HepG2 (cell line): Measurements from ENCODE around the gene INHBE. TPM values are rescaled to one million over a fixed set of nuclear protein-coding genes. Genes with fewer than 3 reads are reported as not detected.
A peak's percentile ranks its signal among the peaks of the same experiment; 100 is the strongest.

Experiments used
- ATF4 ChIP-seq, 2 experiments: fragments of 450-650 bp in 1 of 2; sonication (generic) in 1 of 2; formaldehyde crosslinking; IDR thresholded peaks; 2 replicates each; pipeline versions ENCODE4 v1.5.0 to v1.8.0; 2020 to 2022; ENCODE audit warnings: mild to moderate bottlenecking in 1 of 2, missing genetic modification reagents in 1 of 2
- ELF3 ChIP-seq: IDR thresholded peaks from 2 replicates; pipeline ENCODE4 v1.6.1; 2016; ENCODE audit warnings: missing genetic modification reagents, missing compliant biosample characterization
- GLI4 ChIP-seq: sonication (generic); formaldehyde crosslinking; IDR thresholded peaks from 2 replicates; pipeline ENCODE4 v1.5.1; 2020; ENCODE audit warnings: missing genetic modification reagents, mild to moderate bottlenecking, moderate library complexity, borderline replicate concordance
- HDAC2 ChIP-seq: sonication (generic); formaldehyde crosslinking; IDR thresholded peaks from 2 replicates; pipeline ENCODE4 v1.4.0; 2020; ENCODE audit warnings: missing genetic modification reagents
- HNRNPH1 ChIP-seq: fragments of 200-400 bp; formaldehyde crosslinking; optimal IDR thresholded peaks from 2 replicates; pipeline ENCODE3; 2017; ENCODE audit warnings: mild to moderate bottlenecking, low read depth, low read length
- NFATC3 ChIP-seq: sonication (generic); formaldehyde crosslinking; IDR thresholded peaks from 2 replicates; pipeline ENCODE4 v1.5.1; 2020; ENCODE audit warnings: mild to moderate bottlenecking, missing genetic modification reagents
- NPAS2 ChIP-seq: sonication (generic); formaldehyde crosslinking; IDR thresholded peaks from 2 replicates; pipeline ENCODE4 v1.8.0; 2022; ENCODE audit warnings: mild to moderate bottlenecking, missing genetic modification reagents, borderline replicate concordance
- NR1H2 ChIP-seq: sonication (generic); formaldehyde crosslinking; IDR thresholded peaks from 2 replicates; pipeline ENCODE4 v1.8.1; 2022; ENCODE audit warnings: low read depth, missing genetic modification reagents, borderline replicate concordance
- NR2F2 ChIP-seq: IDR thresholded peaks from 2 replicates; pipeline ENCODE4 v1.6.1; 2012; ENCODE audit warnings: low read depth, inconsistent platforms, borderline replicate concordance
- NR2F6 ChIP-seq, 2 experiments: IDR thresholded peaks; 2 replicates each; pipeline ENCODE4 v1.6.1; 2016; ENCODE audit warnings: antibody characterized with exemption in 1 of 2, mild to moderate bottlenecking in 1 of 2
- NRL ChIP-seq: sonication (generic); formaldehyde crosslinking; IDR thresholded peaks from 2 replicates; pipeline ENCODE4 v1.5.0; 2020; ENCODE audit warnings: missing genetic modification reagents, mild to moderate bottlenecking, moderate library complexity, borderline replicate concordance
- PHF21A ChIP-seq: sonication (generic); formaldehyde crosslinking; IDR thresholded peaks from 2 replicates; pipeline ENCODE4 v1.5.0; 2020; ENCODE audit warnings: mild to moderate bottlenecking, missing genetic modification reagents
- RARA ChIP-seq: IDR thresholded peaks from 2 replicates; pipeline ENCODE4 v1.6.1; 2016; ENCODE audit warnings: missing genetic modification reagents, missing compliant biosample characterization
- RFX1 ChIP-seq: fragments of 450-650 bp; IDR thresholded peaks from 2 replicates; pipeline ENCODE4 v1.6.1; 2017
- SMAD1 ChIP-seq: sonication (generic); formaldehyde crosslinking; IDR thresholded peaks from 2 replicates; pipeline ENCODE4 v1.4.0; 2020; ENCODE audit warnings: missing genetic modification reagents, low read depth, mild to moderate bottlenecking, borderline replicate concordance
- SNRNP70 ChIP-seq: fragments of 200-400 bp; formaldehyde crosslinking; IDR thresholded peaks from 2 replicates; pipeline ENCODE4 v1.6.1; 2017; ENCODE audit warnings: mild to moderate bottlenecking, low read depth, low read length, moderate library complexity
- SOX13 ChIP-seq, 3 experiments: fragments of 450-650 bp in 1 of 3; sonication (generic) in 1 of 3; formaldehyde crosslinking in 1 of 3; IDR thresholded peaks in 2 of 3; conservative IDR thresholded peaks in 1 of 3; 2 replicates each; pipeline versions ENCODE4 v1.5.0 to v1.6.1; 2016 to 2020; ENCODE audit warnings: antibody characterized with exemption in 1 of 3, mild to moderate bottlenecking in 1 of 3, missing compliant biosample characterization in 1 of 3, missing genetic modification reagents in 1 of 3, moderate library complexity in 1 of 3
- TBX3 ChIP-seq: fragments of 450-650 bp; IDR thresholded peaks from 2 replicates; pipeline ENCODE4 v1.6.1; 2017; ENCODE audit warnings: antibody characterized with exemption, mild to moderate bottlenecking, inconsistent platforms, borderline replicate concordance
- THYN1 ChIP-seq: sonication (generic); formaldehyde crosslinking; IDR thresholded peaks from 2 replicates; pipeline ENCODE4 v1.8.1; 2023; ENCODE audit warnings: low read depth, mild to moderate bottlenecking, moderate library complexity, missing genetic modification reagents, borderline replicate concordance
- TSC22D2 ChIP-seq: sonication (generic); formaldehyde crosslinking; IDR thresholded peaks from 2 replicates; pipeline ENCODE4 v1.5.1; 2020; ENCODE audit warnings: missing genetic modification reagents, mild to moderate bottlenecking, borderline replicate concordance
- ZBTB25 ChIP-seq: IDR thresholded peaks from 2 replicates; pipeline ENCODE4 v1.6.1; 2018; ENCODE audit warnings: missing genetic modification reagents
- ZFP90 ChIP-seq: sonication (generic); formaldehyde crosslinking; IDR thresholded peaks from 2 replicates; pipeline ENCODE4 v1.8.0; 2022; ENCODE audit warnings: missing genetic modification reagents, mild to moderate bottlenecking, inconsistent platforms, borderline replicate concordance
- ZFY ChIP-seq: sonication (generic); formaldehyde crosslinking; IDR thresholded peaks from 2 replicates; pipeline ENCODE4 v1.4.0; 2020; ENCODE audit warnings: missing genetic modification reagents
- ZMYM4 ChIP-seq: sonication (generic); formaldehyde crosslinking; IDR thresholded peaks from 2 replicates; pipeline ENCODE4 v1.8.1; 2023; ENCODE audit warnings: mild to moderate bottlenecking, missing genetic modification reagents
- ZNF235 ChIP-seq: sonication (generic); formaldehyde crosslinking; IDR thresholded peaks from 2 replicates; pipeline ENCODE4 v1.8.1; 2023; ENCODE audit warnings: mild to moderate bottlenecking, missing genetic modification reagents, borderline replicate concordance
- ZNF382 ChIP-seq: sonication (generic); formaldehyde crosslinking; IDR thresholded peaks from 2 replicates; pipeline ENCODE4 v1.5.0; 2020; ENCODE audit warnings: missing genetic modification reagents, mild to moderate bottlenecking, borderline replicate concordance
- ZNF441 ChIP-seq: sonication (generic); formaldehyde crosslinking; IDR thresholded peaks from 2 replicates; pipeline ENCODE4 v1.7.0; 2021; ENCODE audit warnings: missing genetic modification reagents, borderline replicate concordance
- ZNF563 ChIP-seq: sonication (generic); formaldehyde crosslinking; IDR thresholded peaks from 2 replicates; pipeline ENCODE4 v1.8.0; 2022; ENCODE audit warnings: mild to moderate bottlenecking, moderate library complexity, missing genetic modification reagents
- ZNF567 ChIP-seq: sonication (generic); formaldehyde crosslinking; IDR thresholded peaks from 2 replicates; pipeline ENCODE4 v1.8.1; 2023; ENCODE audit warnings: mild to moderate bottlenecking, missing genetic modification reagents, borderline replicate concordance
- ZNF605 ChIP-seq: sonication (generic); formaldehyde crosslinking; IDR thresholded peaks from 2 replicates; pipeline ENCODE4 v1.8.0; 2022; ENCODE audit warnings: mild to moderate bottlenecking, missing genetic modification reagents
- polyA plus RNA-seq, 8 experiments: library from polyadenylated mRNA; depleted of rRNA in 3 of 8; stranded (reverse) in 7 of 8; unstranded in 1 of 8; fragments of >200 nt; fragmentation: Illumina TruSeq in 4 of 8; extraction: Trizol in 4 of 8; gene quantifications; 2 replicates each; pipeline versions ENCODE4 v1.2.1 to v1.2.3, GENCODE V29; 2011 to 2016; ENCODE audit warnings: low read depth in 4 of 8, missing spikeins in 1 of 8, mixed read lengths in 1 of 8; ENCODE audit not compliant: insufficient read depth in 1 of 8
- total RNA-seq, 5 experiments: library from RNA; depleted of rRNA; stranded (reverse); fragments of >200 nt; fragmentation: Illumina TruSeq; extraction: Trizol; gene quantifications; 2 replicates each; pipeline ENCODE4 v1.2.3, GENCODE V29; 2016; ENCODE audit warnings: low read depth in 1 of 5

Gene INHBE
- total and polyA plus RNA-seq, 2 of the 13 experiments (the other 11 are each of a cell fraction or from before 2014, with no cell fraction given) = 17.0 to 32.0 TPM

GRCh38 chr12:57452937-57453509 is 2.1 kb upstream of the INHBE start (continued):
- TF ChIP-seq ZFY (CRISPR knock-in tag) = no peak
- no peak for TF ChIP-seq NR2F2
- no peak for TF ChIP-seq PHF21A
- 0 out of 2 replicates have a peak, but pooled peaks have one; percentile 31 for TF ChIP-seq TSC22D2 (CRISPR knock-in tag)
- peak; percentile 27; the same call in 1 of the 2 replicates for TF ChIP-seq ZNF567 (CRISPR knock-in tag)
- TF ChIP-seq HDAC2 (CRISPR knock-in tag) = no peak; the same call in 1 of the 2 replicates
- no peak for TF ChIP-seq SNRNP70
- 0 out of 2 replicates have a peak, but pooled peaks have one; percentile 61 for TF ChIP-seq SMAD1 (CRISPR knock-in tag)
- no peak for TF ChIP-seq NR2F6 (IDR thresholded peaks at IDR 0.05)
- TF ChIP-seq NR2F6 (CRISPR knock-in tag; IDR thresholded peaks at IDR 0.05) = 0 out of 2 replicates have a peak, but pooled peaks have one; percentile 29
- no peak for TF ChIP-seq NFATC3 (CRISPR knock-in tag)
- TF ChIP-seq ATF4 (CRISPR knock-in tag; IDR thresholded peaks at IDR 0.05) = no peak
- no peak for TF ChIP-seq NRL
- no peak for TF ChIP-seq ZNF441 (CRISPR knock-in tag)
- no peak for TF ChIP-seq GLI4 (CRISPR knock-in tag)
- no peak for TF ChIP-seq ZNF382 (CRISPR knock-in tag)
- TF ChIP-seq ZFP90 (CRISPR knock-in tag) = no peak
- TF ChIP-seq NR1H2 (CRISPR knock-in tag) = no peak
- no peak for TF ChIP-seq ZNF235 (CRISPR knock-in tag)
- TF ChIP-seq NPAS2 (CRISPR knock-in tag) = no peak
- TF ChIP-seq HNRNPH1 = no peak
- 0 out of 2 replicates have a peak, but pooled peaks have one; percentile 50 for TF ChIP-seq ZNF605
- no peak for TF ChIP-seq RFX1
- TF ChIP-seq ZNF563 (CRISPR knock-in tag) = no peak
- 0 out of 2 replicates have a peak, but pooled peaks have one; percentile 40 for TF ChIP-seq ZBTB25 (CRISPR knock-in tag)
- 0 out of 2 replicates have a peak, but pooled peaks have one; percentile 30 for TF ChIP-seq RARA
- no peak for TF ChIP-seq SOX13 (IDR thresholded peaks at IDR 0.05)
- TF ChIP-seq SOX13 (CRISPR knock-in tag; conservative IDR thresholded peaks at IDR 0.05 in 1 of 2, IDR thresholded peaks at IDR 0.05 in 1 of 2) = no peak
- TF ChIP-seq ELF3 = 0 out of 2 replicates have a peak, but pooled peaks have one; percentile 19
- TF ChIP-seq TBX3 = no peak
- TF ChIP-seq ZMYM4 (CRISPR knock-in tag) = no peak
- no peak for TF ChIP-seq THYN1 (CRISPR knock-in tag)
